Astrocyte (in vitro differentiated cells and primary cell): ENCODE measurements around the gene NEB. TPM values are rescaled to one million over a fixed set of nuclear protein-coding genes. Genes with fewer than 3 reads are reported as not detected.

Source experiments
- DNase-seq: peaks from one replicate; pipeline ENCODE4 v3.0.0-alpha.2; 2010; ENCODE audit warnings: low read depth
- FAIRE-seq: peaks from 2 replicates; lab custom pipeline; 2011; peaks lifted over from hg19 to GRCh38; lab: Jason Lieb, UNC
- H2AFZ ChIP-seq: 2 replicates; pipeline ENCODE4 v1.6.0; 2012; ENCODE audit warnings: low read depth, low read length, inconsistent platforms
- H3K27ac ChIP-seq: 2 replicates; pipeline ENCODE4 v1.5.1; 2011; ENCODE audit warnings: low read depth, low read length, inconsistent platforms
- H3K27me3 ChIP-seq: 2 replicates; pipeline ENCODE4 v1.6.0; 2011; ENCODE audit warnings: low read length, inconsistent platforms; ENCODE audit not compliant: insufficient read depth
- H3K36me3 ChIP-seq: 2 replicates; pipeline ENCODE4 v1.5.1; 2011; ENCODE audit warnings: low read length, inconsistent platforms; ENCODE audit not compliant: insufficient read depth
- H3K4me1 ChIP-seq: 2 replicates; pipeline ENCODE4 v1.5.1; 2011; ENCODE audit warnings: low read length, inconsistent platforms; ENCODE audit not compliant: insufficient read depth
- H3K4me2 ChIP-seq: 2 replicates; pipeline ENCODE4 v1.6.0; 2012; ENCODE audit warnings: low read length, inconsistent platforms
- H3K4me3 ChIP-seq: 2 replicates; pipeline ENCODE4 v1.5.1; 2011; ENCODE audit warnings: low read depth, mild to moderate bottlenecking, low read length, inconsistent platforms; ENCODE audit not compliant: insufficient read depth
- H3K79me2 ChIP-seq: 2 replicates; pipeline ENCODE4 v1.6.0; 2012; ENCODE audit warnings: mild to moderate bottlenecking, low read length, inconsistent platforms; ENCODE audit not compliant: insufficient read depth
- H3K9ac ChIP-seq: 2 replicates; pipeline ENCODE4 v1.6.0; 2012; ENCODE audit warnings: mild to moderate bottlenecking, low read length, inconsistent platforms
- H3K9me3 ChIP-seq: 2 replicates; pipeline ENCODE4 v1.5.1; 2012; ENCODE audit warnings: low read depth, mild to moderate bottlenecking, low read length, inconsistent platforms; ENCODE audit not compliant: insufficient read depth
- H4K20me1 ChIP-seq: 2 replicates; pipeline ENCODE4 v1.6.0; 2012; ENCODE audit warnings: low read length, inconsistent platforms; ENCODE audit not compliant: insufficient read depth
- H3K27ac Mint-ChIP-seq: one replicate; pipeline ENCODE4 v1.8.0; 2021; ENCODE audit warnings: mild to moderate bottlenecking, mixed read lengths; ENCODE audit not compliant: unreplicated experiment
- H3K27me3 Mint-ChIP-seq: one replicate; pipeline ENCODE4 v1.8.0; 2021; ENCODE audit warnings: low read depth, mixed read lengths; ENCODE audit not compliant: unreplicated experiment
- H3K36me3 Mint-ChIP-seq: one replicate; pipeline ENCODE4 v1.8.0; 2021; ENCODE audit warnings: low read depth, mixed read lengths; ENCODE audit not compliant: unreplicated experiment
- H3K4me1 Mint-ChIP-seq: one replicate; pipeline ENCODE4 v1.8.0; 2021; ENCODE audit warnings: low read depth, mixed read lengths; ENCODE audit not compliant: unreplicated experiment
- H3K4me3 Mint-ChIP-seq: one replicate; pipeline ENCODE4 v1.8.0; 2021; ENCODE audit warnings: mild to moderate bottlenecking, moderate library complexity, mixed read lengths; ENCODE audit not compliant: unreplicated experiment
- H3K9me3 Mint-ChIP-seq: one replicate; pipeline ENCODE4 v1.8.0; 2021; ENCODE audit warnings: mild to moderate bottlenecking, mixed read lengths; ENCODE audit not compliant: unreplicated experiment
- EZH2 ChIP-seq: IDR thresholded peaks from 2 replicates; pipeline ENCODE4 v1.6.1; 2012; ENCODE audit warnings: mild to moderate bottlenecking, low read length, inconsistent platforms; ENCODE audit not compliant: insufficient read depth
- total RNA-seq: library from RNA; stranded (reverse); gene quantifications from 2 replicates; pipeline ENCODE4 v1.2.1, GENCODE V29; 2021
- TF ChIP-seq, protein P1 (sequence below): IDR thresholded peaks from 2 replicates; pipeline ENCODE4 v1.5.1; 2011; ENCODE audit warnings: low read depth, mild to moderate bottlenecking, inconsistent platforms, low read length, moderate library complexity; ENCODE audit not compliant: insufficient read depth

Gene NEB
- total RNA-seq, 1 donor from 2014 or later: 0.82 TPM

DNA sequence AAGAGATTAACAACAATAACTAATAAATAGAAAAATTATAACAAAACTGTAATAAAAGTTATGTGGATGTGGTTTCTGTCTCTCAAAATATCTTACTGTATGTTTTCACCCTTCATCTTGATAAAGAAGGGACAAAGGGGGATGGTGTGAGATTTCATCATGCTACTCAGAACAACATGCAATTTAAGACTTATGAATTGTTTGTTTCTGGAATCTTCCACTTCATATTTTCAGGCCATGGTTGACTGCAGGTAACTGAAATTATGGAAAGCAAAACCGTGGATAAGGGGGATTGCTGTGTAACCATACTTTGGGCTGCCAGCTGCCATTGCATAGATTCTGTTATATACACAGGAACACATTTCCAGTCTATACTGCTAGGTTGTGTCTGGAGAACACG is 45.6 kb downstream of the NEB start:
- Mint-ChIP-seq H3K9me3 (no peaks in the 10 kb centered on the region), H3K4me3 (no peak overlapping the region), H3K27ac (no peak overlapping the region), H3K4me1 (no peaks in the 10 kb centered on the region), H3K36me3 (no peaks in the 10 kb centered on the region), H3K27me3 (no peaks in the 10 kb centered on the region)
- no peaks in the 10 kb centered on the region for H4K20me1 ChIP-seq
- H3K4me1 ChIP-seq: no peaks in the 10 kb centered on the region
- H3K27ac ChIP-seq: no peak overlapping the region
- H3K9me3 ChIP-seq: no peaks in the 10 kb centered on the region
- FAIRE-seq (no peak), DNase-seq (no peak)
- H3K79me2 ChIP-seq: no peaks in the 10 kb centered on the region
- no peaks in the 10 kb centered on the region for H3K36me3 ChIP-seq
- H3K4me2 ChIP-seq: no peak overlapping the region
- no peak overlapping the region for H3K9ac ChIP-seq
- no peaks in the 10 kb centered on the region for H3K27me3 ChIP-seq
- no peak overlapping the region for H2AFZ ChIP-seq
- no peak for TF ChIP-seq EZH2
- TF ChIP-seq, protein P1, sequence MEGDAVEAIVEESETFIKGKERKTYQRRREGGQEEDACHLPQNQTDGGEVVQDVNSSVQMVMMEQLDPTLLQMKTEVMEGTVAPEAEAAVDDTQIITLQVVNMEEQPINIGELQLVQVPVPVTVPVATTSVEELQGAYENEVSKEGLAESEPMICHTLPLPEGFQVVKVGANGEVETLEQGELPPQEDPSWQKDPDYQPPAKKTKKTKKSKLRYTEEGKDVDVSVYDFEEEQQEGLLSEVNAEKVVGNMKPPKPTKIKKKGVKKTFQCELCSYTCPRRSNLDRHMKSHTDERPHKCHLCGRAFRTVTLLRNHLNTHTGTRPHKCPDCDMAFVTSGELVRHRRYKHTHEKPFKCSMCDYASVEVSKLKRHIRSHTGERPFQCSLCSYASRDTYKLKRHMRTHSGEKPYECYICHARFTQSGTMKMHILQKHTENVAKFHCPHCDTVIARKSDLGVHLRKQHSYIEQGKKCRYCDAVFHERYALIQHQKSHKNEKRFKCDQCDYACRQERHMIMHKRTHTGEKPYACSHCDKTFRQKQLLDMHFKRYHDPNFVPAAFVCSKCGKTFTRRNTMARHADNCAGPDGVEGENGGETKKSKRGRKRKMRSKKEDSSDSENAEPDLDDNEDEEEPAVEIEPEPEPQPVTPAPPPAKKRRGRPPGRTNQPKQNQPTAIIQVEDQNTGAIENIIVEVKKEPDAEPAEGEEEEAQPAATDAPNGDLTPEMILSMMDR: no peak
- H3K4me3 ChIP-seq: no peak overlapping the region

DNA sequence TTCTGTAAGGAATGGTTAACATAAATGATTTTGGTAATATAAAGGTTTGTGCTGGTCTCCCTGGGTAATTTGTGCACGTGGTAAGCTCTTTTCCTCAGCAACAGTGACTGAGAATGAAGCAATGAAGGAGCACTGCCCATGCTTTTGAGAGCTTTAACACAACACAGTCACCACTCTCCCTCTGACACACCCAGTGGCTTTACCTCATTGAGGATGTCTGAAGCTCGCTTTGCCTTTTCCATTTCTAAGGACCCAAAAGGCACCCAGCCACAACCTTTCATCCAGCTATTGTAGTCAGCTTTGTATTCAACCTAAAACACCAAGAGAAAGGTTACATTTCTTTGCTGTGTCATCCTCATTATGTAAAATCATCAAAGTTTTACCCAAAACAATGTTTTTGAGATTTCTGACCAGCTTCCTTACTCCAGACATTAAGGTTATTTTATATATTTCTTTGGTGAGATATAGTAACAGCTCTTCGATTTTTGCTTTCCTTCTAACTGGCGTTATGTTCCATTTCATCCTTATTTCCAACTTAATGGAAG is 51.7 kb downstream of the NEB start:
- no peaks in the 10 kb centered on the region for H4K20me1 ChIP-seq
- no peaks in the 10 kb centered on the region for H3K4me1 ChIP-seq
- no peaks in the 10 kb centered on the region for H3K36me3 Mint-ChIP-seq
- H3K27me3 ChIP-seq: no peaks in the 10 kb centered on the region
- H3K4me2 ChIP-seq: no peak overlapping the region
- no peak overlapping the region for H3K27ac ChIP-seq
- no peaks in the 10 kb centered on the region for H3K4me1 Mint-ChIP-seq
- FAIRE-seq (no peak), DNase-seq (no peak)
- H3K79me2 ChIP-seq: no peaks in the 10 kb centered on the region
- no peaks in the 10 kb centered on the region for H3K9me3 Mint-ChIP-seq
- no peak overlapping the region for H3K4me3 Mint-ChIP-seq
- H3K4me3 ChIP-seq: no peak overlapping the region
- TF ChIP-seq, protein P1: no peak
- no peak for TF ChIP-seq EZH2
- no peaks in the 10 kb centered on the region for H3K36me3 ChIP-seq
- H3K27ac Mint-ChIP-seq: no peak overlapping the region
- no peaks in the 10 kb centered on the region for H3K9me3 ChIP-seq
- no peak overlapping the region for H2AFZ ChIP-seq
- no peak overlapping the region for H3K9ac ChIP-seq
- H3K27me3 Mint-ChIP-seq: no peaks in the 10 kb centered on the region

DNA sequence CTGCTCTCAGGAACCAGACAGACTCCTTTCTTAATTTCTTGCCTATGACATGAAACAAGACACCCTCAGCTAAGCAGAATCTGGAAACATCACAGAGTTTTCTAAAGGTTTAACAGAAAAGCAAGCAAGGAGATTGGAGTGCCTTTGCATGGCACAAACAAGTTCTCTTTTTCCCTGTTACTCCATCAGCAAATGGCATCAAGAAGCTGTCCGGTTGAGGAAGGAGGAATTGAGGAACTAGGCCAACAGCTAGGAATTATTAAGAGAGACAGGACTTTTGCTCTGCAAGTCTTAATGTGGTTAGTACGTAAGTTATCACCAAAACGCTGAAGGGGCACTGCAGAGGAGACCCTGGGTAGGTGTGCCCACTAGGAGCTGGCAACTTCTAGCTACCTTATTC is 53.2 kb downstream of the NEB start:
- H3K27me3 Mint-ChIP-seq: no peaks in the 10 kb centered on the region
- no peaks in the 10 kb centered on the region for H3K79me2 ChIP-seq
- FAIRE-seq: no peak

More for the DNA sequence above, 53.2 kb downstream of the NEB start:
- H3K4me2 ChIP-seq: no peak overlapping the region
- Mint-ChIP-seq H3K36me3 (no peaks in the 10 kb centered on the region), H3K9me3 (no peaks in the 10 kb centered on the region), H3K4me1 (no peaks in the 10 kb centered on the region), H3K4me3 (no peak overlapping the region), H3K27ac (no peak overlapping the region)
- no peak for DNase-seq
- no peaks in the 10 kb centered on the region for H4K20me1 ChIP-seq
- no peaks in the 10 kb centered on the region for H3K4me1 ChIP-seq
- no peak overlapping the region for H2AFZ ChIP-seq
- TF ChIP-seq EZH2: no peak
- TF ChIP-seq, protein P1: no peak
- no peak overlapping the region for H3K27ac ChIP-seq
- no peaks in the 10 kb centered on the region for H3K9me3 ChIP-seq
- H3K36me3 ChIP-seq: no peaks in the 10 kb centered on the region
- H3K4me3 ChIP-seq: no peak overlapping the region
- H3K9ac ChIP-seq: no peak overlapping the region
- H3K27me3 ChIP-seq: no peaks in the 10 kb centered on the region
